GM12874 (cell line): ENCODE results near the gene HAUS3.

Experiments used
- TF ChIP-seq, protein P1 (sequence below): IDR thresholded peaks from 2 replicates; pipeline ENCODE4 v1.5.1; 2011; ENCODE audit warnings: low read depth, mild to moderate bottlenecking, control low read depth, low read length, moderate library complexity; ENCODE audit not compliant: insufficient read depth

HAUS3 gene

DNA sequence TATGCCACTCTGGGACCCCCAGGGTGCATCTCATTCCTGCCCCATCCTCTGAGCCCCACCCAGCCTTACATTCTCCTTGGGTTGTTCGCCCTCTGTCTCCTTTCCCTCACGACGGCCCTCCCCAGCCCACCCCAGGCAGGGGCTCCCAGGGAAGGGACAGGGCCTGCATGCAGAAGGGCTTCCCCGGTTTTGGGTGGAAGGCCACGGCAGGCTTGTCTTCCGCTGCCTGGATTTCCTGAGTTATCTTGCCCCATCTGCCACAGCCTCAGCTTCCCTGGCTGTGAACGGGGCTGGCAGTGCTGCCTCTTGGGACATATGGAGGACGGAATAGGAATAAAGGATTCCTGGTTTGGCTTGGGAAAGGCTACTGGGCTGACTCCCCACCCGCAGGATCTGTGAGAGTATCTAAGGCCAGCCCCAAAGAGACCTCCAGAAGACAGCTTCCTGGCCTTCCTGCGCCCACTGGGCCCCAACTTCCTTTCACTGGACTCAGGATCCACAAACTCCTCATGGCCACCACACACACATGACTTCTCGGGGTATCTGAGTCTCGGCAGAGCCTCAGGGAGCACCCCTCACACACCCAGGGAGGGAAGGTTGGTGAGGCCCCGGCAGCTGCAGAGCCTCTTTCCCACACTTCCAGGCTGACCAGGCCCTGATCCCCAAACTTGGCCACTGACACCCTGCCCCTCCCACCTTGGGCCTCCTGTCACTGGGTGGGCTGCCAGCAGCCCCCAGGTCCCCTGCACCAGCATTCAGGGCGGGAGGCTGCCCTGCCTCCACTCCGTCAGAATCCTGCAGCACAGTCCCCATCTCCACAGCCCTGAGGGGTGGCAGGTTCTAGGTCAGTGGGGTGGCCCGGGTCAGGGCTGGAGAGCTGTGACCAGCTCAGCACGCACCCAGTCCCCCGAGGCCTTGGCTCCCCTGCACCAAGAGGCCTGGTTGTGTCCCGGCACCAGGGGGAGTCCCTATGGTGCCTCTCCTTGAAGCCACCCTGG, 23.5 kb upstream of the HAUS3 start:
- TF ChIP-seq, protein P1, sequence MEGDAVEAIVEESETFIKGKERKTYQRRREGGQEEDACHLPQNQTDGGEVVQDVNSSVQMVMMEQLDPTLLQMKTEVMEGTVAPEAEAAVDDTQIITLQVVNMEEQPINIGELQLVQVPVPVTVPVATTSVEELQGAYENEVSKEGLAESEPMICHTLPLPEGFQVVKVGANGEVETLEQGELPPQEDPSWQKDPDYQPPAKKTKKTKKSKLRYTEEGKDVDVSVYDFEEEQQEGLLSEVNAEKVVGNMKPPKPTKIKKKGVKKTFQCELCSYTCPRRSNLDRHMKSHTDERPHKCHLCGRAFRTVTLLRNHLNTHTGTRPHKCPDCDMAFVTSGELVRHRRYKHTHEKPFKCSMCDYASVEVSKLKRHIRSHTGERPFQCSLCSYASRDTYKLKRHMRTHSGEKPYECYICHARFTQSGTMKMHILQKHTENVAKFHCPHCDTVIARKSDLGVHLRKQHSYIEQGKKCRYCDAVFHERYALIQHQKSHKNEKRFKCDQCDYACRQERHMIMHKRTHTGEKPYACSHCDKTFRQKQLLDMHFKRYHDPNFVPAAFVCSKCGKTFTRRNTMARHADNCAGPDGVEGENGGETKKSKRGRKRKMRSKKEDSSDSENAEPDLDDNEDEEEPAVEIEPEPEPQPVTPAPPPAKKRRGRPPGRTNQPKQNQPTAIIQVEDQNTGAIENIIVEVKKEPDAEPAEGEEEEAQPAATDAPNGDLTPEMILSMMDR, result no peak

DNA sequence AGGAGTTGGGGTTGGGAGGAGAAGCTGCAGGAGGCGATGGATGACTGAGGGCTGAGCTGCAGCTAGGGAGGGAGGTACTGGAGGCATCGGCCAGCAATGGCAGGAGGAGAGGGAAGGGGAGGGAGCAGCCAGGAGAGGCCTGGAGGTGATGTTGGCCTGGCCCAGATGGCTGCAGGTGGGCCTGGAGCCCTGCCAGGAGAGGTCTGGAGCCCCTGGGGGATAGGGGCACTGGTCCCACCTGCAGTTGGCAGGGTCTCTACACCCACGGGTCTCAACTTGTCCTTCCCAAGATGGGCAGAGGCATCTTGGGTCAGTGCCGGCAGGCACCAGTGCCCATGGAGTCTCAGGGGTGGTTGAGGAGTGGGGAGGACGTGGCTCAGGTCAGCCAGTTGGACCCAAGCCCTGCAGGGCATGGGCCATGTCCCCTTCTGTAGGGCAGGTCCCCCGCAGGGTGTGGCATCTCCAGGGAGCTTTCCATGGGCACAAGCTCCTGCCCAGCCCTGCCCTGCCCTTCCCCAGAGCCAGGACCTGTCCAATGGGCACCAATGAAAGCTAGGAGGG, 22.6 kb upstream of the HAUS3 start:
- TF ChIP-seq, protein P1, result no peak

DNA sequence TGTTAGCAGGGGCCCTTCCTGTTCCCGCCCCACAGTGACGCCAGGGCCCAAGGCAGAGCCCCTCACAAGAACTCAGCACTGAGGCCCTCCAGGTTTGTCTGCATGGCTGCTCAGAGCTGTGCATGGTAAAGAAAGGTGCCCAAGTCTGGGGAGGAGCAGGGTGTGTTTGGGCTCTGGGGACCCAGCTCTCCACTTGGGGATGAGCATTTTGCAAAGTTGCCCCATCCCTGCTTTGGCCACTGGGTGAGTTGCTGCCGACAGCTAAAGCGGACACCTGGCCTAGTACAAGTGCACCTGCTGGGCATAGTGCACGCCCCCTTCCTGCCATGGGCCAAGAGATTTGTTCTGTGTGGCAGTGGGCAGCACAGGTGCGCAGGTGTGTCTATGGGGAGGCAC, 22.0 kb upstream of the HAUS3 start:
- TF ChIP-seq, protein P1, result no peak

DNA sequence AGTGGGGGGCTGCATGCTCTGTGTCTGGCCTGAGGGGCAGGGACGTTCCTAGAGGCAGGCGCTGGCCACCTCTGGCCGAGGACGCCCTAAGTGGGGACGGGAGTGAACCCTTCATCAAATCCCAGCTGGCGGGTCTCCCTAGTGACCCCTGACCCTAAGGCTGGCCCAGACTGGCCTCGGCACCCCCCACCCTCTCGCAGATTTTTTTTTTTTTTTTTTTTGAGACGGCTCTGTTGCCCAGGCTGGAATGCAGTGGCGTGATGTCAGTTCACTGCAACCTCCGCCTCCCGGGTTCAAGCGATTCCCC, 21.0 kb upstream of the HAUS3 start:
- TF ChIP-seq, protein P1, result no peak

DNA sequence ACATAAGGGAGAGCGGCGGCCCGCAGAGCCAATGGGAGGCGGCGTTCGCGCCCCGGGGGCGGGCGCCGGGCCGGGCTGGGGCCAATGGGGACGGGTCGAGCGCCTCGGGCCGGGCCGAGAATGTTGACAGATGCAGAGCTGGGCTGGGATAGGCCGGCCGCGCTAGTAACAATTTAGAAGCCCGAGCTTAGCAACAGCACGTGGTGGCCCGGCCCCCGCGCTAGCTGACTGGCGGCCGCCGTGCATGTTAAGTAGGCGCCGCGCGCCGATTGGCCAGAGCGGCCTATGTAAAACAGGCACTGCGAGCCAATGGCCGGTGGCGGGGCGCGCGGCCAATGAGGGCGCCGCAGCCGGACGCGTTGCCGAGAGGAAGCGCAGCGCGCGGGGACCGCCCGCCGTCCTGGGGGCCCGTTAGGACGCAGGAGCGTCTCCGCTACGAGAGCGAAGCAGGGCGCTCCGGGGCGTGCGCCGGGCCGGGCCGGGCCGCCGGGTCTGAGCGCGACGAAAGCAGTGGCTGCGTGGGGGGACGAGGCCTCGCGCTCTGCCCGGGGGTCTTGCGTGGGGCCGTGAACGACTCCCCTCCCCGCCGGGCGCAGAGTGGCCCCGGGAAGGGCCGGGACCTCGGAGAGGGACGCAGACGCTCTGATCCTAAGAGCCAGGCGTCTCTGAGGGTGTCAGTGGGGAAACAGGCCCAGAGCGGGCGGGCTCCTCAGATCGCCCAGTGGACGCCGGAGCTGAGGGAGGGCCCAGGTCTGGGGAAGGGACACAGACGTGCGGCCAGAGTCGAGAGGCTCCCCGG, 20.4 kb upstream of the HAUS3 start:
- TF ChIP-seq, protein P1, result no peak

DNA sequence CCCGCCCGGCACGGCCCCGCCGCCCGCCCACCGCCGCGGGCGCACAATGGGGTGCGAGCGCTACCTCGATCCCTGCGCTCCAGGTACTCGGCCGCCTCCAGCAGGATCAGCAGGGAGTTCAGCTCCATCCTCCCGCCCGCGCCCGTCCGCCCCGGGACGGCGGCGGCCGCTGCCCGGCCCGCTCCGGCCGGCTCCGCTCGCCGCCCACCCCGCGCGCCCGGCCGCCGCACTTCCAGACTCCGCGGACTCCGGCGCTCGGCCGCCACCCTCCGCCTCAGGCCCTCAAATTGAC, 19.9 kb upstream of the HAUS3 start, which contains the start of gene MXD4:
MXD4 (minus strand) TSS at position 257 of the 292 bp plus-strand sequence; CDS start at position 128, 129 bp downstream.
- TF ChIP-seq, protein P1, result no peak

DNA sequence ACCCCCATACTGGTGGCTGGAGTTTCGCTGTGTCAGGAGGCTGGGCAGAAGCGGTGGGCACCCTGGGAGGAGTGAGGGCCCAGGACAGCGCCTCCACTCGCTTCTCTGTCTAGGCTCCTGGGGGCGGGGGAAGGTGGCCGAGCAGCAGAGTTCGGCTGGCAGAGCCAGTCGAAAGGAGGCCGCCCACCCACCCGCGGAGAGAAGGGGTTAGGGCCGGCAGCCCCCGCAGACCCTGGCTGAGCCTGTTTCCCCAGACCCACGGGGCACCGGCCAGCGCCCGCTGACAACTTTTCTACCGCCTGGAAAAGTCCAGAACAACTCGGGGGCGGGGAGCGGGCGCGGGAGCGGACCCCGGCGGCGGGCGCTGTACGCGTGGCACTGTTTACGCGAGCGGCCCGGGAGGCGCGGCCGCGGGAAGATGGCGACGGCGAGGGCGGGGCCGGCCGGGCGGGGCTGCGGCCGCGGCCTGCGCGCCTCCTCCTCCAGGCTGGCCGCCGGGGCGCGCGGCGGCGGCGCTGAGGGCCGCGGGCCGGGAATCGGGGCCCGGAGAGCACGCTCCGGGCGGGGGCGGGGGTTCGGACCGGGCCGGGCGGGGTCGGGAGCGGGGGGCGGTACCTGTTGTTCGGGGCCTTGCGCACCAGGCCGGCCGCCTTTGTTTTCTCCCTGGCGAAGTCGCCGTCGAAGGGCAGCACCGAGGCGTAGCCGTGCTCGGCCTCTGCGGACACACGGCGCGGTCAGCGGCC, 19.4 kb upstream of the HAUS3 start:
- TF ChIP-seq, protein P1, result no peak
